Measurements from ENCODE around the gene EPDR1. TPM values are rescaled to one million over a fixed set of nuclear protein-coding genes. Genes with fewer than 3 reads are reported as not detected.
"Not testable (repeated sequence)": the region's sequence is repeated elsewhere in the genome, so short reads cannot be mapped to it uniquely, and the experiment has no call there.

The EPDR1 gene
- total and polyA plus RNA-seq, 3 experiments from 2014 or later: 1.1 to 3.0 (median 1.4) TPM

DNA sequence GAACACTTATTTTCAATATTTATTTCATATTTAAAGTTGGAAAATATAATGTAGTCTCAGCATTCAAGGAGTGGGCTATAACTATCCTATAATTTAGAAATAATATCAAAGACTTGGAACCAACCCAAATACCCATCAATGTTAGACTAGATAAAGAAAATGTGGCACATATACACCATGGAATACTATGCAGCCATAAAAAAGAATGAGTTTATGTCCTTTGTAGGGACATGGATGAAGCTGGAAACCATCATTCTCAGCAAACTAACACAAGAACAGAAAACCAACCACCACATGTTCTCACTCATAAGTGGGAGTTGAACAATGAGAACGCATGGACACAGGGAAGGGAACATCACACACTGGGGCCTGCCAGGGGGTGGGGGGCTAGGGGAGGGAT, 33.8 kb downstream of the EPDR1 start:
- DNase-seq; POLR2A ChIA-PET; H3K27me3 ChIP-seq (ENCODE audit: insufficient read depth, low read length, poor library complexity, severe bottlenecking); H3K27ac ChIP-seq (ENCODE audit: low read depth, low read length); CTCF ChIA-PET; H3K36me3 ChIP-seq (ENCODE audit: insufficient read depth, low read length); H3K4me1 Mint-ChIP-seq; H3K9me3 Mint-ChIP-seq; H3K36me3 Mint-ChIP-seq; H3K4me3 ChIP-seq (ENCODE audit: low read length); H3K4me3 Mint-ChIP-seq; H3K4me1 ChIP-seq (ENCODE audit: insufficient read depth, low read length); H3K9me3 ChIP-seq (ENCODE audit: low read length): not testable (repeated sequence)
- H3K27ac Mint-ChIP-seq: peak overlapping the region in 1 of 8 donors; percentile 27
- peaks cover 3 to 15% of the 10 kb centered on the region in 2 donors for H3K27me3 Mint-ChIP-seq

DNA sequence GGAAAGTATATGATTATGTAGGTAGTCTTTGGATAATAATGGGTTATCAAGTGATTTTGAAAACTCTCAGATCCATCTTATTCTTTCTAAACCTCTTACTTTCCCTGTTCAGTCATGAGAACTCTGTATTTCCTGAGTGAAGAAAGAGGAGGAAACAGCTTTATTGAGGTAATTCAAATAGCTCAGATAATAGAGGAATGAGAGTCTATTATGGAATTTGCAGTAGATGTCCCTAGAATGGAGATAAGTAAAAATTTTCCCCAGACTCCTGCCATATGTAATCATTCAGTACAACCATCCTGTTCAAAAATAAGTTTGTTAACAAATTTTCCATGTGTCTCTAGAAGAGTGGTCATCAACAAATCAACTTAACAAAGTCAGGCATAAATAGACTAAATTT, 36.4 kb downstream of the EPDR1 start:
- DNase-seq: no peak
- Histone ChIP-seq H3K27me3 (ENCODE audit: insufficient read depth, low read length, poor library complexity, severe bottlenecking) (no peaks in the 10 kb centered on the region), H3K27ac (ENCODE audit: low read depth, low read length) (no peak overlapping the region), H3K4me3 (ENCODE audit: low read length) (no peak overlapping the region), H3K4me1 (ENCODE audit: insufficient read depth, low read length) (no peaks in the 10 kb centered on the region), H3K36me3 (ENCODE audit: insufficient read depth, low read length) (no peaks in the 10 kb centered on the region), H3K9me3 (ENCODE audit: low read length) (no peaks in the 10 kb centered on the region)
- CTCF ChIA-PET: no interaction called here
- POLR2A ChIA-PET: no interaction called here
- Mint-ChIP-seq H3K27me3 (peaks cover 5 to 15% of the 10 kb centered on the region in 2 donors), H3K36me3 (no peaks in the 10 kb centered on the region), H3K4me3 (no peak overlapping the region), H3K4me1 (no peaks in the 10 kb centered on the region), H3K27ac (no peak overlapping the region), H3K9me3 (peaks cover 0 to 5% (median 0%) of the 10 kb centered on the region in 5 donors)

DNA sequence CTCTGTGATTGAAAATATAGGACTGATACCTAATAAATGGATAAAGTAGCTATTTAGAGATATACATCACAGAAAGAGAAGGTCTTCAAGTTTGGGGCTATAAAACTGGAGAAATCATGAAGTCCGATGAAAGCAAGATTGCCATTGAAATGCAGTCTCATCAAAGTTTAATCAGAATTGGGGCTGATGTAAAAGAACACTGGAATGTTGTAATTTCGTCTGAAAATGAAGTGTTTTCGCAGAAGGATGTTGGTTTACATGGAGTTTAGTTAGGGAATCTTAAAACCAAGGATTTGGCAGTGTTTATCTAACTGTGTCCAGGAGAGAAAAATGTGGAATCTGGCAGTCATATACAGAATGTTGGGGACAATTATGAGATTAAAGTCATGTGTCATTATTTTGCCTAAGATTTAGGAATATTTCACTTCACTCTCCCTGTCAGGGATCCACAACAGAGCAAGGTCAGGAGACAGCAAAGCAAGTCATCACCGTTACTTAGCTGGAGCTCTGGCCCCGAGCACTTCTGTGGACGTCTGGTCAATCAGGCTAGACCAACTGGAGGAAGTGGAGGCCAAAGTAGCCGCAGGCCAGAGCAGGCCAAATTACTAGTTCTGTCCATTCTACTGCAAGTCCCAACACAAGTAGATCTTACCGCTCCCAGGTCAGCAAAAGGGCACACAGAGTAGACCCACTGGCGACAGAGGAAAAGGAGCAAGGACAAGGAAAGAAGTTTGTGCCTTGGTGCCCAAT, 37.0 kb downstream of the EPDR1 start:
- Histone ChIP-seq H3K4me3 (ENCODE audit: low read length) (no peak overlapping the region), H3K4me1 (ENCODE audit: insufficient read depth, low read length) (no peaks in the 10 kb centered on the region), H3K36me3 (ENCODE audit: insufficient read depth, low read length) (no peaks in the 10 kb centered on the region), H3K27ac (ENCODE audit: low read depth, low read length) (no peak overlapping the region), H3K27me3 (ENCODE audit: insufficient read depth, low read length, poor library complexity, severe bottlenecking) (no peaks in the 10 kb centered on the region), H3K9me3 (ENCODE audit: low read length) (no peaks in the 10 kb centered on the region)
- Mint-ChIP-seq H3K27ac (no peak overlapping the region), H3K27me3 (peaks cover 5 to 15% of the 10 kb centered on the region in 2 donors), H3K9me3 (peaks cover 0 to 5% (median 0%) of the 10 kb centered on the region in 5 donors), H3K4me1 (no peaks in the 10 kb centered on the region), H3K36me3 (no peaks in the 10 kb centered on the region), H3K4me3 (no peak overlapping the region)
- ChIA-PET CTCF (no interaction called here), POLR2A (no interaction called here)
- DNase-seq: no peak

DNA sequence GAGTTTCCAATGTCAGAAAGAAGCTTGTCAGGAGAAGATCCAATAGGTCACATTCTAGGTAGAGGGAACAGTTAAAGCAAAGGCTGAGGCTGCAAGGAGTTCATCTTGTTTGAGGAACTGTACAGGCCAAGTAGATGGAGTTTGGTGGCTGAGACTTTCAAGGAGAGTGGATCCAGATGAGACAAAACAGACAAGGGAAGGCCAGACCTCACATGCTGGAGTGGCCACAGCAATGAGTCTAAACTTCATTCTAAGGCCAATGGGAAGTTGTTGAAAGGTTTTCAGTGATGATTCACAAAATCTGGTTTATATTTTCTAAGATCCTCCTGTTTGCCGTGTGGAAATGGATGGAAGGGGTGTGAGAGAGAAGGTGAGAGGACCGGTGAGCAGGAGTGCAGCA, 40.0 kb downstream of the EPDR1 start:
- H3K4me3 ChIP-seq (ENCODE audit: low read length): no peak overlapping the region
- Mint-ChIP-seq H3K27me3 (peaks cover 3 to 11% of the 10 kb centered on the region in 2 donors), H3K27ac (no peak overlapping the region), H3K36me3 (no peaks in the 10 kb centered on the region), H3K4me3 (no peak overlapping the region), H3K4me1 (no peaks in the 10 kb centered on the region), H3K9me3 (peaks cover 0 to 4% (median 0%) of the 10 kb centered on the region in 5 donors)
- ChIA-PET CTCF (no interaction called here), POLR2A (no interaction called here)
- no peaks in the 10 kb centered on the region for H3K36me3 ChIP-seq (ENCODE audit: insufficient read depth, low read length)
- no peak for DNase-seq
- no peak overlapping the region for H3K27ac ChIP-seq (ENCODE audit: low read depth, low read length)
- H3K27me3 ChIP-seq (ENCODE audit: insufficient read depth, low read length, poor library complexity, severe bottlenecking): no peaks in the 10 kb centered on the region
- no peaks in the 10 kb centered on the region for H3K4me1 ChIP-seq (ENCODE audit: insufficient read depth, low read length)
- no peaks in the 10 kb centered on the region for H3K9me3 ChIP-seq (ENCODE audit: low read length)

DNA sequence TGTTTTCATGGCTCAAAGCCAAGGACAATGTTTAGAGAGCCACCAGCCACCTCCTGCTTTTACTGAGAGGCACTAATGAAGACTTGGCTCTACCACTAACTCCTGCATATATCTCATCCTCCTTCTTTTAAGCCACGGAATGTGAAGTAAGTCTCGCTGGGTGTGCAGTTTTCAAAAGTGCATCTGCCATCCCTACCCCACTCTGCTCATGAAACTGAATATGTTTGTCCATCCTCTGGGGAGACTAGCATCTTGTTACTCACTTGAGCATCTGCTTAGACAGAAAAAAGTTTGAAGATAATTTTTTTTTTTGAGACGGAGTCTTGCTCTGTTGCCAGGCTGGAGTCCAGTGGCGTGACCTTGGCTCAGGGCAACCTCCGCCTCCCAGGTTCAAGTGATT, 40.8 kb downstream of the EPDR1 start:
- ChIA-PET POLR2A (no interaction called here), CTCF (no interaction called here)
- Mint-ChIP-seq H3K27ac (no peak overlapping the region), H3K27me3 (peaks cover 2 to 6% of the 10 kb centered on the region in 2 donors), H3K36me3 (no peaks in the 10 kb centered on the region), H3K9me3 (peaks cover 0 to 4% (median 0%) of the 10 kb centered on the region in 5 donors), H3K4me1 (no peaks in the 10 kb centered on the region), H3K4me3 (no peak overlapping the region)
- Histone ChIP-seq H3K36me3 (ENCODE audit: insufficient read depth, low read length) (no peaks in the 10 kb centered on the region), H3K4me3 (ENCODE audit: low read length) (no peak overlapping the region), H3K27me3 (ENCODE audit: insufficient read depth, low read length, poor library complexity, severe bottlenecking) (no peaks in the 10 kb centered on the region), H3K4me1 (ENCODE audit: insufficient read depth, low read length) (no peaks in the 10 kb centered on the region), H3K27ac (ENCODE audit: low read depth, low read length) (no peak overlapping the region), H3K9me3 (ENCODE audit: low read length) (no peaks in the 10 kb centered on the region)
- no peak for DNase-seq

DNA sequence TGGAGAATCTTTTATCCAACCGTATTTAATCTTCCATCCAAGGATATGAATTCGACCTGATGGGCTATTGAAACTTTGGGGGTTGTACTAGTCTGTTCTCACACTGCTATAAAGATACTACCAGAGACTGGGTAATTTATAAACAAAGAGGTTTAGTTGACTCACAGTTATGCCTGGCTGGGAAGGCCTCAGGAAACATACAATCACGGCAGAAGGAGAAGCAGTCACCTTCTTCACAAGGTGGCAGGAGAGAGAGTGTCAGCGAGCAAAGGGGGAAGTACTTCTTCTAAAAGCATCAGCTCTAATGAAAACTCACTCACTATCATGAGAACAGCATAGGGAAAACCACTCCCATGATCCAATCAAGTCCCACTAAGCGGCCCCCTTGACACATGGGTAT, 43.8 kb downstream of the EPDR1 start:
- no peaks in the 10 kb centered on the region for H3K36me3 Mint-ChIP-seq
- H3K4me3 ChIP-seq (ENCODE audit: low read length): no peak overlapping the region
- DNase-seq: no peak
- no peaks in the 10 kb centered on the region for H3K27me3 ChIP-seq (ENCODE audit: insufficient read depth, low read length, poor library complexity, severe bottlenecking)
- H3K9me3 Mint-ChIP-seq: peaks cover 0 to 2% (median 0%) of the 10 kb centered on the region in 5 donors
- H3K4me3 Mint-ChIP-seq: no peak overlapping the region
- no peak overlapping the region for H3K27ac ChIP-seq (ENCODE audit: low read depth, low read length)
- H3K4me1 ChIP-seq (ENCODE audit: insufficient read depth, low read length): no peaks in the 10 kb centered on the region
- H3K9me3 ChIP-seq (ENCODE audit: low read length): no peaks in the 10 kb centered on the region
- H3K4me1 Mint-ChIP-seq: no peaks in the 10 kb centered on the region
- no peak overlapping the region for H3K27ac Mint-ChIP-seq
- no peaks in the 10 kb centered on the region for H3K36me3 ChIP-seq (ENCODE audit: insufficient read depth, low read length)
- ChIA-PET CTCF (no interaction called here), POLR2A (no interaction called here)
- peaks cover 0 to 3% of the 10 kb centered on the region in 2 donors for H3K27me3 Mint-ChIP-seq

DNA sequence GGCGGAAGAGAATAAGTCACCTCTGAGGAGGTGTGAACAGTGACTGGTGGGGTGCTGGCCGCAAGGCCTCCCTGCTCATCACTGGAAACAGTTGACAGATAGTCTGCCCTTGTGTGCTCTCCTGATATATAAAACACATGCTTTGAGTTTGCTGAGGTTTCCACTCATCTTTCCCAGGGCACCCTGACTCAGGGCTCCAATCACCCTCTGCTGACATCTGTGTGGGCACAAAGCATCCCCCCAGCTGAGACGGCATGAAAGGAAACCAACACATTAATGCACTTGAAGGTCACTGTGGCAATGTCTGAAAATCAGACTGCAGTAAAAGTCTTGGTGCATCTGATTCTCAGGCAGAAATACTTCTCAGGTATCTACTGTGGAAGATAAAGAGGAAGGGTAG, 49.8 kb downstream of the EPDR1 start:
- Mint-ChIP-seq H3K9me3 (no peaks in the 10 kb centered on the region), H3K4me1 (no peaks in the 10 kb centered on the region), H3K27ac (no peak overlapping the region), H3K27me3 (peaks cover 2 to 8% of the 10 kb centered on the region in 2 donors), H3K4me3 (no peak overlapping the region), H3K36me3 (no peaks in the 10 kb centered on the region)
- H3K27me3 ChIP-seq (ENCODE audit: insufficient read depth, low read length, poor library complexity, severe bottlenecking): no peaks in the 10 kb centered on the region
- no peak overlapping the region for H3K27ac ChIP-seq (ENCODE audit: low read depth, low read length)
- no peaks in the 10 kb centered on the region for H3K4me1 ChIP-seq (ENCODE audit: insufficient read depth, low read length)
- no peak for DNase-seq
- H3K9me3 ChIP-seq (ENCODE audit: low read length): no peaks in the 10 kb centered on the region
- H3K4me3 ChIP-seq (ENCODE audit: low read length): no peak overlapping the region
- CTCF ChIA-PET: no interaction called here
- POLR2A ChIA-PET: no interaction called here
- no peaks in the 10 kb centered on the region for H3K36me3 ChIP-seq (ENCODE audit: insufficient read depth, low read length)

DNA sequence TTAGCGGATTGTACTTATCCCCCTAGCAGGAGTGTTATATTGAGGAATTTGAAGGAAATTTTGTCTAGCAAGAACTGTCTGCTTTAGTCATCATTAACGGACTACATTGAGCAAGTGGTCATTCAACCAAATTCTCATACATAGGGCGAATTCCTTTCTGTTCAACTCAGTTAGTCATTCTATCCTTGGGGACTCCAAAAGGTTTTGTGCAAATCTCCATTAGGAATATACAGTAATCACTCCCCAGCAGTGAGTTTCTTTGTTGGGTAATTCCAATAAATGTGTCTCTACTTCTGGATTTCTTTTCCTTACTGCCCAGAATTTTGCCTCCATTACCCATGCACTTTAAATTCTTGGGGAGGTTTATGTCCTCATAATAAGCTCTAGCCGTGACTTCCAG, 51.1 kb downstream of the EPDR1 start:
- no peak overlapping the region for H3K4me3 ChIP-seq (ENCODE audit: low read length)
- no peaks in the 10 kb centered on the region for H3K9me3 Mint-ChIP-seq
- H3K27me3 ChIP-seq (ENCODE audit: insufficient read depth, low read length, poor library complexity, severe bottlenecking): no peaks in the 10 kb centered on the region
- no peaks in the 10 kb centered on the region for H3K4me1 ChIP-seq (ENCODE audit: insufficient read depth, low read length)
- peaks cover 5 to 11% of the 10 kb centered on the region in 2 donors for H3K27me3 Mint-ChIP-seq
- H3K4me3 Mint-ChIP-seq: no peak overlapping the region
- ChIA-PET CTCF (no interaction called here), POLR2A (no interaction called here)
- H3K27ac Mint-ChIP-seq: no peak overlapping the region
- H3K27ac ChIP-seq (ENCODE audit: low read depth, low read length): no peak overlapping the region
- H3K36me3 ChIP-seq (ENCODE audit: insufficient read depth, low read length): no peaks in the 10 kb centered on the region
- H3K4me1 Mint-ChIP-seq: no peaks in the 10 kb centered on the region
- no peak for DNase-seq
- no peaks in the 10 kb centered on the region for H3K36me3 Mint-ChIP-seq
- H3K9me3 ChIP-seq (ENCODE audit: low read length): no peaks in the 10 kb centered on the region

All from CD8-positive, alpha-beta memory T cell (primary cell).